ENCODE data around the gene APOA5. TPM values are rescaled to one million over a fixed set of nuclear protein-coding genes. Genes with fewer than 3 reads are reported as not detected.

Gene APOA5
- total and polyA plus RNA-seq, 2 experiments from 2014 or later: 0.18 to 0.35 TPM

DNA sequence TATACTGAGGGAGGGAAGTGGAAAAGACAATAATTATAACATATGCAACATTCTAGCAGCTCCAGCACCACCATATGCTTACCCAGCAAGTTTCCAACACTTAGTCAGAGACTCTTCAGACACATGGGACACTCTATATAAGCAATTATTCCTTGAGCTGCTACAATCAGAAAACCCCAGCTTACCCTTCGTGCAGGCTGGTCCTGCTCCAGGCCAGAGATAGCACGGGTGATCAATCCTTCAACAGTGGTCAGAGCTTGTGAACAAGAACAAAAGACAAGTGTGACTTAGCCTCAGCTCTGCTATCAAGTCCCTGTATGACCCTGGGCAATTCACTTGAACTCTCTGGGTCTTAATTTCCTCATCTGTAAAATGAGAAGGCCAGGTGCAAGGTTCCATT lies 5.4 kb downstream of the APOA5 start:
- H3K36me3 Mint-ChIP-seq (ENCODE audit: low read depth): peaks cover 55% of the 10 kb centered on the region
- Histone ChIP-seq H3K27me3 (ENCODE audit: insufficient read depth) (no peaks in the 10 kb centered on the region), H3K36me3 (ENCODE audit: insufficient read depth) (peaks cover 48% of the 10 kb centered on the region), H3K4me1 (ENCODE audit: insufficient read depth) (peaks cover 10% of the 10 kb centered on the region), H3K4me2 (no peak overlapping the region), H2AFZ (no peak overlapping the region), H3K9me2 (ENCODE audit: insufficient read depth) (no peaks in the 10 kb centered on the region), H3F3A (replicated peaks; ENCODE audit: low read depth) (peaks cover 2% of the 10 kb centered on the region; the same call in 1 of the 2 replicates), H3K4me3 (no peak overlapping the region), H3K27ac (ENCODE audit: low read depth) (no peak overlapping the region), H4K20me1 (replicated peaks; ENCODE audit: insufficient read depth) (peaks cover 14% of the 10 kb centered on the region; the same call in 1 of the 2 replicates), H3K79me2 (replicated peaks; ENCODE audit: insufficient read depth) (peaks cover 18% of the 10 kb centered on the region)
- no peak overlapping the region for H3K27ac Mint-ChIP-seq
- peaks cover 10% of the 10 kb centered on the region for H3K27me3 Mint-ChIP-seq (ENCODE audit: insufficient read depth, low read depth, poor library complexity)
- TF ChIP-seq STAT1 (IDR thresholded peaks at IDR 0.05; ENCODE audit: unreplicated experiment): no peak
- TF ChIP-seq, protein P1, sequence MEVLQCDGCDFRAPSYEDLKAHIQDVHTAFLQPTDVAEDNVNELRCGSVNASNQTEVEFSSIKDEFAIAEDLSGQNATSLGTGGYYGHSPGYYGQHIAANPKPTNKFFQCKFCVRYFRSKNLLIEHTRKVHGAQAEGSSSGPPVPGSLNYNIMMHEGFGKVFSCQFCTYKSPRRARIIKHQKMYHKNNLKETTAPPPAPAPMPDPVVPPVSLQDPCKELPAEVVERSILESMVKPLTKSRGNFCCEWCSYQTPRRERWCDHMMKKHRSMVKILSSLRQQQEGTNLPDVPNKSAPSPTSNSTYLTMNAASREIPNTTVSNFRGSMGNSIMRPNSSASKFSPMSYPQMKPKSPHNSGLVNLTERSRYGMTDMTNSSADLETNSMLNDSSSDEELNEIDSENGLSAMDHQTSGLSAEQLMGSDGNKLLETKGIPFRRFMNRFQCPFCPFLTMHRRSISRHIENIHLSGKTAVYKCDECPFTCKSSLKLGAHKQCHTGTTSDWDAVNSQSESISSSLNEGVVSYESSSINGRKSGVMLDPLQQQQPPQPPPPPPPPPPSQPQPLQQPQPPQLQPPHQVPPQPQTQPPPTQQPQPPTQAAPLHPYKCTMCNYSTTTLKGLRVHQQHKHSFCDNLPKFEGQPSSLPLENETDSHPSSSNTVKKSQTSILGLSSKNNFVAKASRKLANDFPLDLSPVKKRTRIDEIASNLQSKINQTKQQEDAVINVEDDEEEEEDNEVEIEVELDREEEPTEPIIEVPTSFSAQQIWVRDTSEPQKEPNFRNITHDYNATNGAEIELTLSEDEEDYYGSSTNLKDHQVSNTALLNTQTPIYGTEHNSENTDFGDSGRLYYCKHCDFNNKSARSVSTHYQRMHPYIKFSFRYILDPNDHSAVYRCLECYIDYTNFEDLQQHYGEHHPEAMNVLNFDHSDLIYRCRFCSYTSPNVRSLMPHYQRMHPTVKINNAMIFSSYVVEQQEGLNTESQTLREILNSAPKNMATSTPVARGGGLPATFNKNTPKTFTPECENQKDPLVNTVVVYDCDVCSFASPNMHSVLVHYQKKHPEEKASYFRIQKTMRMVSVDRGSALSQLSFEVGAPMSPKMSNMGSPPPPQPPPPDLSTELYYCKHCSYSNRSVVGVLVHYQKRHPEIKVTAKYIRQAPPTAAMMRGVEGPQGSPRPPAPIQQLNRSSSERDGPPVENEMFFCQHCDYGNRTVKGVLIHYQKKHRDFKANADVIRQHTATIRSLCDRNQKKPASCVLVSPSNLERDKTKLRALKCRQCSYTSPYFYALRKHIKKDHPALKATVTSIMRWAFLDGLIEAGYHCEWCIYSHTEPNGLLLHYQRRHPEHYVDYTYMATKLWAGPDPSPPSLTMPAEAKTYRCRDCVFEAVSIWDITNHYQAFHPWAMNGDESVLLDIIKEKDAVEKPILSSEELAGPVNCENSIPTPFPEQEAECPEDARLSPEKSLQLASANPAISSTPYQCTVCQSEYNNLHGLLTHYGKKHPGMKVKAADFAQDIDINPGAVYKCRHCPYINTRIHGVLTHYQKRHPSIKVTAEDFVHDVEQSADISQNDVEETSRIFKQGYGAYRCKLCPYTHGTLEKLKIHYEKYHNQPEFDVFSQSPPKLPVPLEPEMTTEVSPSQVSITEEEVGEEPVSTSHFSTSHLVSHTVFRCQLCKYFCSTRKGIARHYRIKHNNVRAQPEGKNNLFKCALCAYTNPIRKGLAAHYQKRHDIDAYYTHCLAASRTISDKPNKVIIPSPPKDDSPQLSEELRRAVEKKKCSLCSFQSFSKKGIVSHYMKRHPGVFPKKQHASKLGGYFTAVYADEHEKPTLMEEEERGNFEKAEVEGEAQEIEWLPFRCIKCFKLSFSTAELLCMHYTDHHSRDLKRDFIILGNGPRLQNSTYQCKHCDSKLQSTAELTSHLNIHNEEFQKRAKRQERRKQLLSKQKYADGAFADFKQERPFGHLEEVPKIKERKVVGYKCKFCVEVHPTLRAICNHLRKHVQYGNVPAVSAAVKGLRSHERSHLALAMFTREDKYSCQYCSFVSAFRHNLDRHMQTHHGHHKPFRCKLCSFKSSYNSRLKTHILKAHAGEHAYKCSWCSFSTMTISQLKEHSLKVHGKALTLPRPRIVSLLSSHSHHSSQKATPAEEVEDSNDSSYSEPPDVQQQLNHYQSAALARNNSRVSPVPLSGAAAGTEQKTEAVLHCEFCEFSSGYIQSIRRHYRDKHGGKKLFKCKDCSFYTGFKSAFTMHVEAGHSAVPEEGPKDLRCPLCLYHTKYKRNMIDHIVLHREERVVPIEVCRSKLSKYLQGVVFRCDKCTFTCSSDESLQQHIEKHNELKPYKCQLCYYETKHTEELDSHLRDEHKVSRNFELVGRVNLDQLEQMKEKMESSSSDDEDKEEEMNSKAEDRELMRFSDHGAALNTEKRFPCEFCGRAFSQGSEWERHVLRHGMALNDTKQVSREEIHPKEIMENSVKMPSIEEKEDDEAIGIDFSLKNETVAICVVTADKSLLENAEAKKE (CRISPR knock-in tag; IDR thresholded peaks at IDR 0.05): no peak
- TF ChIP-seq ZNF114 (CRISPR knock-in tag; IDR thresholded peaks at IDR 0.05): no peak
- no peak for TF ChIP-seq JUNB (IDR thresholded peaks at IDR 0.05; ENCODE audit: unreplicated experiment)
- TF ChIP-seq POLR2AphosphoS5 (IDR thresholded peaks at IDR 0.05; ENCODE audit: low read depth): no peak
- no peak for TF ChIP-seq EZH2phosphoT487 (IDR thresholded peaks at IDR 0.05; ENCODE audit: unreplicated experiment)
- TF ChIP-seq, protein P2, sequence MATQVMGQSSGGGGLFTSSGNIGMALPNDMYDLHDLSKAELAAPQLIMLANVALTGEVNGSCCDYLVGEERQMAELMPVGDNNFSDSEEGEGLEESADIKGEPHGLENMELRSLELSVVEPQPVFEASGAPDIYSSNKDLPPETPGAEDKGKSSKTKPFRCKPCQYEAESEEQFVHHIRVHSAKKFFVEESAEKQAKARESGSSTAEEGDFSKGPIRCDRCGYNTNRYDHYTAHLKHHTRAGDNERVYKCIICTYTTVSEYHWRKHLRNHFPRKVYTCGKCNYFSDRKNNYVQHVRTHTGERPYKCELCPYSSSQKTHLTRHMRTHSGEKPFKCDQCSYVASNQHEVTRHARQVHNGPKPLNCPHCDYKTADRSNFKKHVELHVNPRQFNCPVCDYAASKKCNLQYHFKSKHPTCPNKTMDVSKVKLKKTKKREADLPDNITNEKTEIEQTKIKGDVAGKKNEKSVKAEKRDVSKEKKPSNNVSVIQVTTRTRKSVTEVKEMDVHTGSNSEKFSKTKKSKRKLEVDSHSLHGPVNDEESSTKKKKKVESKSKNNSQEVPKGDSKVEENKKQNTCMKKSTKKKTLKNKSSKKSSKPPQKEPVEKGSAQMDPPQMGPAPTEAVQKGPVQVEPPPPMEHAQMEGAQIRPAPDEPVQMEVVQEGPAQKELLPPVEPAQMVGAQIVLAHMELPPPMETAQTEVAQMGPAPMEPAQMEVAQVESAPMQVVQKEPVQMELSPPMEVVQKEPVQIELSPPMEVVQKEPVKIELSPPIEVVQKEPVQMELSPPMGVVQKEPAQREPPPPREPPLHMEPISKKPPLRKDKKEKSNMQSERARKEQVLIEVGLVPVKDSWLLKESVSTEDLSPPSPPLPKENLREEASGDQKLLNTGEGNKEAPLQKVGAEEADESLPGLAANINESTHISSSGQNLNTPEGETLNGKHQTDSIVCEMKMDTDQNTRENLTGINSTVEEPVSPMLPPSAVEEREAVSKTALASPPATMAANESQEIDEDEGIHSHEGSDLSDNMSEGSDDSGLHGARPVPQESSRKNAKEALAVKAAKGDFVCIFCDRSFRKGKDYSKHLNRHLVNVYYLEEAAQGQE (IDR thresholded peaks at IDR 0.05; ENCODE audit: unreplicated experiment): no peak
- TF ChIP-seq, protein P3, sequence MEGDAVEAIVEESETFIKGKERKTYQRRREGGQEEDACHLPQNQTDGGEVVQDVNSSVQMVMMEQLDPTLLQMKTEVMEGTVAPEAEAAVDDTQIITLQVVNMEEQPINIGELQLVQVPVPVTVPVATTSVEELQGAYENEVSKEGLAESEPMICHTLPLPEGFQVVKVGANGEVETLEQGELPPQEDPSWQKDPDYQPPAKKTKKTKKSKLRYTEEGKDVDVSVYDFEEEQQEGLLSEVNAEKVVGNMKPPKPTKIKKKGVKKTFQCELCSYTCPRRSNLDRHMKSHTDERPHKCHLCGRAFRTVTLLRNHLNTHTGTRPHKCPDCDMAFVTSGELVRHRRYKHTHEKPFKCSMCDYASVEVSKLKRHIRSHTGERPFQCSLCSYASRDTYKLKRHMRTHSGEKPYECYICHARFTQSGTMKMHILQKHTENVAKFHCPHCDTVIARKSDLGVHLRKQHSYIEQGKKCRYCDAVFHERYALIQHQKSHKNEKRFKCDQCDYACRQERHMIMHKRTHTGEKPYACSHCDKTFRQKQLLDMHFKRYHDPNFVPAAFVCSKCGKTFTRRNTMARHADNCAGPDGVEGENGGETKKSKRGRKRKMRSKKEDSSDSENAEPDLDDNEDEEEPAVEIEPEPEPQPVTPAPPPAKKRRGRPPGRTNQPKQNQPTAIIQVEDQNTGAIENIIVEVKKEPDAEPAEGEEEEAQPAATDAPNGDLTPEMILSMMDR (conservative IDR thresholded peaks at IDR 0.05; ENCODE audit: low read depth in 2 of 2): no peak
- TF ChIP-seq, protein P4, sequence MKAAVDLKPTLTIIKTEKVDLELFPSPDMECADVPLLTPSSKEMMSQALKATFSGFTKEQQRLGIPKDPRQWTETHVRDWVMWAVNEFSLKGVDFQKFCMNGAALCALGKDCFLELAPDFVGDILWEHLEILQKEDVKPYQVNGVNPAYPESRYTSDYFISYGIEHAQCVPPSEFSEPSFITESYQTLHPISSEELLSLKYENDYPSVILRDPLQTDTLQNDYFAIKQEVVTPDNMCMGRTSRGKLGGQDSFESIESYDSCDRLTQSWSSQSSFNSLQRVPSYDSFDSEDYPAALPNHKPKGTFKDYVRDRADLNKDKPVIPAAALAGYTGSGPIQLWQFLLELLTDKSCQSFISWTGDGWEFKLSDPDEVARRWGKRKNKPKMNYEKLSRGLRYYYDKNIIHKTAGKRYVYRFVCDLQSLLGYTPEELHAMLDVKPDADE (IDR thresholded peaks at IDR 0.05): no peak
- TF ChIP-seq ZNF331 (CRISPR knock-in tag; IDR thresholded peaks at IDR 0.05; ENCODE audit: low read depth): no peak
- no peak for TF ChIP-seq EZH2 (IDR thresholded peaks at IDR 0.05; ENCODE audit: low read depth, unreplicated experiment)
- TF ChIP-seq NANOG (IDR thresholded peaks at IDR 0.05; ENCODE audit: borderline replicate concordance): no peak
- ATAC-seq: no peak
- H3K9me3 Mint-ChIP-seq: no peaks in the 10 kb centered on the region
- peak overlapping the region; percentile 96; the same call in 2 of the 3 replicates for H3K4me3 Mint-ChIP-seq
- DNase-seq (ENCODE audit: low spot score): no peak
- peaks cover 14% of the 10 kb centered on the region for H3K4me1 Mint-ChIP-seq
